Epithelial cell of umbilical artery (primary cell): ENCODE data around the gene ACE2. TPM values are rescaled to one million over a fixed set of nuclear protein-coding genes. Genes with fewer than 3 reads are reported as not detected.

ENCODE experiments used
- total RNA-seq: library from RNA; depleted of rRNA; stranded (reverse); fragments of >200 nt; gene quantifications from 2 replicates; pipeline ENCODE4 v1.2.3, GENCODE V29; 2014

ACE2 gene
- total RNA-seq: not detected in 2 replicates

GRCh38 chrX:15600745-15601144, at the start of gene ACE2:
Gene ACE2 (minus strand): TSS chrX:15600960. CDS start chrX:15600911, 49 bp downstream.

Other genes with a start within 250 kb of the ACE2 start
- 0.32 and 0.76 TPM in 2 replicates for gene VEGFD, start 216.5 kb downstream of the ACE2 start, total RNA-seq
- 153 and 415 TPM in 2 replicates for gene PIR, start 107.6 kb downstream of the ACE2 start, total RNA-seq
- 141 and 250 TPM in 2 replicates for gene BMX, start 100.2 kb downstream of the ACE2 start, total RNA-seq
- gene CLTRN, start 63.8 kb upstream of the ACE2 start, total RNA-seq: not detected in 2 replicates
- 1.3 and 2.3 TPM in 2 replicates for gene CA5B, start 137.3 kb upstream of the ACE2 start, total RNA-seq
- 1.6 and 6.1 TPM in 2 replicates for gene ZRSR2, start 189.5 kb upstream of the ACE2 start, total RNA-seq